Mesenchymal stem cell (in vitro differentiated cells and primary cell): ENCODE results near the gene WASHC4.
"Not testable (repeated sequence)": the region's sequence is repeated elsewhere in the genome, so short reads cannot be mapped to it uniquely, and the experiment has no call there.

Experiments
- DNase-seq: peaks from one replicate; pipeline ENCODE4 v3.0.0-alpha.2; 2013
- H2AFZ ChIP-seq: one replicate; pipeline ENCODE4 v1.6.1; 2013; ENCODE audit warnings: low read depth, mild to moderate bottlenecking, control low read depth, inconsistent platforms, low read length, moderate library complexity
- H2AK5ac ChIP-seq: 2 replicates; pipeline ENCODE4 v1.6.1; 2013; ENCODE audit warnings: low read length, moderate library complexity, mild to moderate bottlenecking, inconsistent platforms; ENCODE audit not compliant: severe bottlenecking
- H2BK120ac ChIP-seq: one replicate; pipeline ENCODE4 v1.6.1; 2013; ENCODE audit warnings: low read depth, mild to moderate bottlenecking, inconsistent platforms, low read length, moderate library complexity
- H2BK12ac ChIP-seq, 2 experiments: one replicate each; pipeline ENCODE4 v1.6.1; 2013; ENCODE audit warnings: inconsistent platforms in 2 of 2, low read length in 2 of 2, mild to moderate bottlenecking in 2 of 2, moderate library complexity in 2 of 2, control low read depth in 1 of 2
- H2BK15ac ChIP-seq: one replicate; pipeline ENCODE4 v1.6.1; 2013; ENCODE audit warnings: mild to moderate bottlenecking, low read depth, inconsistent platforms; ENCODE audit not compliant: poor library complexity, severe bottlenecking
- H2BK5ac ChIP-seq: 2 replicates; pipeline ENCODE4 v1.6.1; 2013; ENCODE audit warnings: low read depth, mild to moderate bottlenecking, low read length, control low read depth, inconsistent platforms; ENCODE audit not compliant: poor library complexity, severe bottlenecking
- H3K14ac ChIP-seq, 2 experiments: one replicate each; pipeline ENCODE4 v1.6.1; 2013; ENCODE audit warnings: inconsistent platforms in 2 of 2, low read length in 2 of 2, control low read depth in 1 of 2, mild to moderate bottlenecking in 1 of 2, moderate library complexity in 1 of 2
- H3K18ac ChIP-seq, 2 experiments: one replicate each; pipeline ENCODE4 v1.6.1; 2013; ENCODE audit warnings: inconsistent platforms in 2 of 2, low read length in 2 of 2, control low read depth in 1 of 2, low read depth in 1 of 2, mild to moderate bottlenecking in 1 of 2
- H3K23ac ChIP-seq, 2 experiments: one replicate each; pipeline ENCODE4 v1.6.1; 2013; ENCODE audit warnings: inconsistent platforms in 2 of 2, low read length in 2 of 2, mild to moderate bottlenecking in 2 of 2, moderate library complexity in 2 of 2, control low read depth in 1 of 2
- H3K27ac ChIP-seq: 2 replicates; pipeline ENCODE4 v1.5.1; 2013; ENCODE audit warnings: mild to moderate bottlenecking, moderate library complexity, low read length, control low read depth, inconsistent platforms; ENCODE audit not compliant: poor library complexity, severe bottlenecking
- H3K27me3 ChIP-seq, 2 experiments: 2 replicates each; pipeline versions ENCODE4 v1.6.1 to v1.7.0; 2013; ENCODE audit warnings: low read length in 2 of 2, mild to moderate bottlenecking in 2 of 2, moderate library complexity in 2 of 2, control low read depth in 1 of 2, inconsistent platforms in 1 of 2; ENCODE audit not compliant: control insufficient read depth in 1 of 2, insufficient read depth in 1 of 2
- H3K36me3 ChIP-seq, 2 experiments: 2 replicates each; pipeline versions ENCODE4 v1.6.1 to v1.7.0; 2013; ENCODE audit warnings: low read length in 2 of 2, control low read depth in 1 of 2, inconsistent platforms in 1 of 2, low read depth in 1 of 2, mild to moderate bottlenecking in 1 of 2; ENCODE audit not compliant: insufficient read depth in 2 of 2, control insufficient read depth in 1 of 2
- H3K4ac ChIP-seq, 2 experiments: one replicate each; pipeline ENCODE4 v1.6.1; 2013; ENCODE audit warnings: inconsistent platforms in 2 of 2, low read length in 2 of 2, mild to moderate bottlenecking in 2 of 2, moderate library complexity in 2 of 2, control low read depth in 1 of 2, low read depth in 1 of 2
- H3K4me1 ChIP-seq: 2 replicates; pipeline ENCODE4 v1.6.1; 2013; ENCODE audit warnings: low read depth, low read length, control low read depth; ENCODE audit not compliant: control insufficient read depth, insufficient read depth
- H3K4me2 ChIP-seq: 2 replicates; pipeline ENCODE4 v1.6.1; 2013; ENCODE audit warnings: low read length, mild to moderate bottlenecking, inconsistent platforms; ENCODE audit not compliant: poor library complexity, severe bottlenecking
- H3K4me3 ChIP-seq, 2 experiments: 2 replicates each; pipeline versions ENCODE4 v1.5.1 to v1.7.0; 2013; ENCODE audit warnings: low read length in 2 of 2, mild to moderate bottlenecking in 2 of 2, control low read depth in 1 of 2, low read depth in 1 of 2; ENCODE audit not compliant: insufficient read depth in 1 of 2
- H3K79me1 ChIP-seq: replicated peaks from 2 replicates; pipeline ENCODE4 v1.6.1; 2013; ENCODE audit warnings: mild to moderate bottlenecking, control low read depth, low read length, inconsistent platforms; ENCODE audit not compliant: poor library complexity, severe bottlenecking
- H3K9ac ChIP-seq: 2 replicates; pipeline ENCODE4 v1.7.0; 2013; ENCODE audit warnings: mild to moderate bottlenecking, low read length, moderate library complexity
- H3K9me3 ChIP-seq: 2 replicates; pipeline ENCODE4 v1.7.0; 2013; ENCODE audit warnings: mild to moderate bottlenecking, low read length; ENCODE audit not compliant: control insufficient read depth
- H4K8ac ChIP-seq: one replicate; pipeline ENCODE4 v1.6.1; 2013; ENCODE audit warnings: inconsistent platforms, mild to moderate bottlenecking, low read length, moderate library complexity
- H4K91ac ChIP-seq: one replicate; pipeline ENCODE4 v1.6.1; 2013; ENCODE audit warnings: mild to moderate bottlenecking, low read length, inconsistent platforms
- WGBS: methylation state at CpG from one replicate; pipeline ENCODE4 v1.1.7; 2013; ENCODE audit warnings: mixed read lengths; 5-methylcytosine and 5-hydroxymethylcytosine counted together

WASHC4 gene

GRCh38 chr12:105179114-105179513 is 71.6 kb downstream of the WASHC4 start:
- not testable (repeated sequence) for H3K23ac ChIP-seq, H3K79me1 ChIP-seq, H2BK15ac ChIP-seq, H3K9me3 ChIP-seq, H2BK120ac ChIP-seq, H3K4ac ChIP-seq, H3K18ac ChIP-seq, H3K4me2 ChIP-seq, H2AFZ ChIP-seq, H3K4me3 ChIP-seq, H2BK12ac ChIP-seq, H3K4me1 ChIP-seq, H4K91ac ChIP-seq, H2BK5ac ChIP-seq, DNase-seq, H3K9ac ChIP-seq, H3K27me3 ChIP-seq, H3K27ac ChIP-seq, H4K8ac ChIP-seq, H3K14ac ChIP-seq, H2AK5ac ChIP-seq
- peaks cover 3 to 59% of the 10 kb centered on the region in 2 experiments for H3K36me3 ChIP-seq
- no CpG with 5 or more reads among the region's 1 CpG for WGBS

GRCh38 chr12:105183406-105183805 is 75.9 kb downstream of the WASHC4 start:
- not testable (repeated sequence) for DNase-seq, H4K8ac ChIP-seq, H2BK12ac ChIP-seq, H3K4ac ChIP-seq, H3K27me3 ChIP-seq, H3K18ac ChIP-seq, H2BK5ac ChIP-seq, H3K4me2 ChIP-seq, H2AFZ ChIP-seq, H4K91ac ChIP-seq, H2BK15ac ChIP-seq, H3K4me1 ChIP-seq, H3K14ac ChIP-seq, H3K27ac ChIP-seq, H3K23ac ChIP-seq, H2BK120ac ChIP-seq, H2AK5ac ChIP-seq, H3K4me3 ChIP-seq, H3K9me3 ChIP-seq, H3K9ac ChIP-seq
- Histone ChIP-seq H3K36me3 (peaks cover 13 to 58% of the 10 kb centered on the region in 2 experiments), H3K79me1 (peaks cover 11% of the 10 kb centered on the region)
- 100% methylated on average over 1 of the region's 4 CpGs for WGBS

GRCh38 chr12:105183976-105184375 is 76.4 kb downstream of the WASHC4 start:
- not testable (repeated sequence) for H2BK120ac ChIP-seq, H3K14ac ChIP-seq, H3K27ac ChIP-seq, H4K8ac ChIP-seq, H3K4me2 ChIP-seq, H3K9me3 ChIP-seq, H3K9ac ChIP-seq, H3K27me3 ChIP-seq, H3K4me1 ChIP-seq, H2BK12ac ChIP-seq, H3K4me3 ChIP-seq, H3K4ac ChIP-seq, H3K18ac ChIP-seq, H2AK5ac ChIP-seq, H2BK5ac ChIP-seq, H3K23ac ChIP-seq, DNase-seq, H2BK15ac ChIP-seq, H2AFZ ChIP-seq, H4K91ac ChIP-seq, H3K79me1 ChIP-seq
- 100% methylated on average over 5 of the region's 5 CpGs for WGBS
- peaks cover 15 to 60% of the 10 kb centered on the region in 2 experiments for H3K36me3 ChIP-seq

GRCh38 chr12:105189293-105189692 is 81.8 kb downstream of the WASHC4 start:
- 83% methylated on average over 2 of the region's 6 CpGs for WGBS
- Histone ChIP-seq H3K9me3 (no peaks in the 10 kb centered on the region), H3K27ac (no peak overlapping the region), H3K18ac (no peak overlapping the region), H2BK5ac (no peak overlapping the region), H2BK120ac (no peak overlapping the region), H2AK5ac (no peak overlapping the region), H3K4ac (no peak overlapping the region), H4K91ac (no peak overlapping the region), H4K8ac (no peak overlapping the region), H3K9ac (no peak overlapping the region), H3K27me3 (no peaks in the 10 kb centered on the region), H2BK15ac (no peak overlapping the region), H2AFZ (no peak overlapping the region), H2BK12ac (no peak overlapping the region), H3K23ac (no peak overlapping the region), H3K36me3 (peaks cover 34 to 97% of the 10 kb centered on the region in 2 experiments), H3K4me2 (no peak overlapping the region), H3K79me1 (peaks cover 7% of the 10 kb centered on the region), H3K4me3 (no peak overlapping the region), H3K14ac (no peak overlapping the region), H3K4me1 (peaks cover 2% of the 10 kb centered on the region)
- DNase-seq: no peak
